Activated CD8-positive, alpha-beta memory T cell treated with anti-CD3 and anti-CD28 coated beads for 24 hours (primary cell): ENCODE measurements around the gene FIBCD1.

Experiments used
- DNase-seq: peaks from one replicate; pipeline ENCODE4 v3.0.0-alpha.2; 2020

FIBCD1 gene

GRCh38 chr9:130856474-130856873, 82.6 kb downstream of the FIBCD1 start:
- no peak for DNase-seq

DNA sequence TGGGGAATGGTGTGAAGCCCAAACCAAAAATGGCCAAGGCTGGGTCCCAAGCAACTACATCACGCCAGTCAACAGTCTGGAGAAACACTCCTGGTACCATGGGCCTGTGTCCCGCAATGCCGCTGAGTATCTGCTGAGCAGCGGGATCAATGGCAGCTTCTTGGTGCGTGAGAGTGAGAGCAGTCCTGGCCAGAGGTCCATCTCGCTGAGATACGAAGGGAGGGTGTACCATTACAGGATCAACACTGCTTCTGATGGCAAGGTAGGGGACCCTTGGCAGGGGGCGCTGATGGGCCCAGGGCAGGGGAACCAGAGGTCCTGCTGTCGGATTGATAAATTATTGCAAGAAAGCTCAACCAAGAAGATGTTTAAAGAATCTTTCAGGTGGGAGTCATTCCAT, 84.2 kb downstream of the FIBCD1 start:
- DNase-seq = no peak

GRCh38 chr9:130854092-130854491, 85.0 kb downstream of the FIBCD1 start:
- no peak for DNase-seq

GRCh38 chr9:130852801-130853200, 86.2 kb downstream of the FIBCD1 start:
- DNase-seq = no peak
